Epidermal melanocyte (primary cell): ENCODE results near the gene NDUFAF4.
A peak's percentile ranks its signal among the peaks of the same experiment; 100 is the strongest.
"Not testable (repeated sequence)": the region's sequence is repeated elsewhere in the genome, so short reads cannot be mapped to it uniquely, and the experiment has no call there.

Experiments used
- DNase-seq: peaks from one replicate; pipeline ENCODE4 v3.0.0; 2011; ENCODE audit warnings: low spot score; ENCODE audit not compliant: insufficient read length

Gene NDUFAF4

GRCh38 chr6:96899451-96899998 is 1.8 kb upstream of the NDUFAF4 start:
- no peak for DNase-seq

DNA sequence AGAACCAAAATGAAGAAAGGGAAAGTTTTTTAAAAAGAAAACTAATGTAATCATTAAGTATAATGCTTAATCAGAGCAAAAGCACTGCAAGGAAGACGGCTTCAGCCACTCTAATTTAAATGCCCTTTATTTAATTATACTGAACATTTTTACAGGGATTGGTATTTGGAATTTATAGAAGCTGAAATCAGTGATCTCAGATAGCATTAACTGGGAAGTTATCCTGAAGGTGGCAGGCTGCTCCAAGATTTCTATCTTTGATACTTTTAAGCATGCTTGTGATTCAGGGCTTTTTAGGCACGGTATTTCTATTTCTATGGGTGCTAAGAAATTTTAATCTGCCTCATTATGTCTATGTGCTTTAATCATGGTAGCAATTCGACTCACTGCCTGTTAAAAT is 1.3 kb upstream of the NDUFAF4 start:
- peak; percentile 34 for DNase-seq

DNA sequence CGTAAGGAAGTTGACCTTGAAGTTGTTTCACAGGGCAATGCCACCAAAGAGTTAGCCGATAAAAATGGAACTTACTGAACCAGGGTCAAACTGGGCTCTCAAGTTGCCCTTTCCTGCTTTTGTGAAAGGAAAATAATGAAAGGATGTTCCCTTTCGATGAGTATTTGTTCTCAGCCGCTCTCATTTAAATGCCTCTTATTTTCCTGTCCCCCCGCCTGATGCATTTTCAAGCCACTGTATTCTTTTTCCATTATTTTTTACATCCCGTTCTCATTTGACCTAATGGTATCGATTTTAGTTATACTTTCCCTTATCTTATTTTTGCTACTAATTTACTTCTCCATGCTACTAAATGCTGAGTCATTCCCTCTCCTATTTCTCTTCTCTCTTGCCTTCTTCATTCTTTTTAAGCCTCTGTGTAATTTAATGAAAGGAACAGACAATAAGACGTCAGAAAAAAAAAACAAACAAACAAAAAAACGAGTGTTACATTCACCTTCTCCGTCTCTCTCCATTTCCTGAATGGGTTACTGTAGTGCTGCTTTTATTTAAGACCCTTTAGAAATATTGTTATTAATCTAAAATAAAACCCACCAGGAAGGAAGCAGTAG is 655 bp upstream of the NDUFAF4 start:
- DNase-seq = no peak

- no peak for DNase-seq
Observed at GRCh38 chr6:96889146-96889545, 8.5 kb downstream of the NDUFAF4 start.

DNA sequence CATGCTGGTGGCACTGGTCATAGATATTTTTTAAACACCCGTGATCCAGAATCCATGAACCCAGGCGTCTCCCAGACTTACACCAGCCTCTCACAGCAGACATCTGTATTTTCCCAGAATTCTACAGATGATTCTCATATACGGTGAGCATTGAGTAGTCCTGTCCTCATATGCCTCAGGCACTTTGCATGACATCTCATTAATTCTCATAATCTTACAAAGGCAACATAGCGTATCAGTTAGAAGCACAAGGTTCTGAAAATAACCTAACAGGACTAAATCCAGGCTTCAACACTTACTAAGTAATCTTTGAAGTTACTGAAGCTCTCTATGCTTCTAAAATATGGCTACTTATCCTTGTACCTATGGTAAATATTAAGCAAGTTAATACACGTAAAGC is 8.9 kb downstream of the NDUFAF4 start:
- no peak for DNase-seq

DNA sequence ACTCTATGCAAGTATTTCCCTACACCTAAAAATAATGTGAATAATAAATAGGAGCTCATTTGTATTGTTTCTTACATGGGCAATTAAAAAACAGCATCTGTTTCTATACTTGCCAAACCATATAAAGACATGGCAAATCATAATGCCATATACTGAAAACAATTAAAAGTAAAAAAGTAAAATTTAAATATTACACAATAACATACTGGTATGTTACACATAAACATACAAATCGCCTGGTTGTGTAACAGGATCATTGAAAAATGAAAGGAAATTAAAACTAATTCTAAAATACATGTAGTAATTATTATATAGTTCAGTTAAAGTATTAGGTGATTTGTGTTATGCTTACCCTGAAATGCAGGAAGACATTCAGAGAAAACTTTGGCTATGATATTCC is 11.2 kb downstream of the NDUFAF4 start:
- no peak for DNase-seq

GRCh38 chr6:96885187-96885631 is 12.5 kb downstream of the NDUFAF4 start:
- DNase-seq = not testable (repeated sequence)

GRCh38 chr6:96878143-96878542 is 19.5 kb downstream of the NDUFAF4 start:
- no peak for DNase-seq

DNA sequence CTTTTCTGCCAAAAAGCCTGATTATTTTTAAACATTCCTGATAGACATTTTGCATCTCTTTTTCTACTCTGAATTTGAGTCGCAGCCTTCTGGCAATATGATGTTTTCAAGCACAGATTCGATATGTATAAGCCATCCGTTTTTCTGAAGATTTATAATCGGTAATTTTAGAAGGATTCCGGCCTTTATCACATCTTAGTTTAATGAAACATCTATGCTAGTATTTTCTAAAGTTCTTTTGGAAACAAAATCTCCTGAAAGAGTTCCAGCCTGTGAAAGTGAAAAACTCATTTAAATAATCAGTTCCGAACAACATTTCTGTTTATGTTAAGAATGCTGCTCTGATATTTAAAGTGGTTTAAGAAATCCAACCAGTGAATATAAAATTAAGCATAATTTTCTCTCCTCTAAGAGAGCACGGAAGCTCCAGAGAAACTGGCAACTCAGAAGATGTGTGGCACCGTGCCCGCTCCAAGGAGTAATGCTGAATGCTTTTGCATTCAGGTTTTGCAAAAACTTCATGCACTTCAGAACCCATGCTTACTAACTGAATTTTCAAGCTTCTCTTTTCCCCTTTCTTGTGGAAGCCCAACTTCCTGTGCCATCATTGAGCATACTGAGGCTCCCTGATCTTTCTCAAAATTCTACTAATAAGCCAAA is 20.7 kb downstream of the NDUFAF4 start:
- DNase-seq = no peak

DNA sequence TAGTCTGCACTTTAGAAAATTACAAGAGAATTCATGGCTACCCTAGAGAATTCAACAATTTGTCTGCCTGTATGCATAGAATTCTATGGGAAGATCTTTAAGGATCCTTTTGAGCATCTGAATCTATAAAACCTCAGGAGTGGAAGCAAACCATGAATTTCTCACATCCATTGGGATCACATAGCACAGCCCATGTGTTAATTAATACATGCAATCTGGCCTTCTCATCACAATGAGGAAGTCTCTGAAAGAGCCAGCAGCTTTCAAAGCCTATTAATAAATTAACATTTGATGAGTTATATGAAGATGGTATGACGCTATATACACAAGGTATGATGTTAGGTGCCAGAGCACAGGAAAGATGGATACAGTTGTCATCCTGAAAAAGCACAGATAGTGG is 24.7 kb downstream of the NDUFAF4 start:
- no peak for DNase-seq

GRCh38 chr6:96865055-96865405 is 32.7 kb downstream of the NDUFAF4 start:
- DNase-seq = no peak

GRCh38 chr6:96864216-96865054 is 33.3 kb downstream of the NDUFAF4 start:
- DNase-seq = no peak

GRCh38 chr6:96862560-96862959 is 35.1 kb downstream of the NDUFAF4 start:
- DNase-seq = no peak

- DNase-seq = no peak
Observed at GRCh38 chr6:96861588-96861987, 36.1 kb downstream of the NDUFAF4 start.

DNA sequence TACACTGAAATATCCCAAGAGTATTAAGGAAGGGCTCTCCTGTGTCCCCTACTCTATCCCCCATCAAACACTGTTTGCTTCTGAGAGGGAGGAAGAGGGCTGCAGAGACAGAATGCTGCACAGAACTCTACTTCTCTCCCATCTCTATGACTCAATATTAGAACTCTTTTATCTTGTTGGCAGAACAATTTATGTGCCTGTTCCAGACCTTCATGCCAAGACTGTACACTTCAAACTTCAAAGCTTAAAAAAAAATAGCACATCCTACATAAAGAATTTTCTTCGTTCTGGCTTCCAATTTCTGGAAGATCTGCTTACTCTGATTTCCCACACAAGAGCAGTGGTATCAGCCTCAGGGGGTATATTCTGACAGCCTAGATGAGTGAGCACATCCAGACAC is 40.8 kb downstream of the NDUFAF4 start:
- no peak for DNase-seq

GRCh38 chr6:96853083-96853482 is 44.6 kb downstream of the NDUFAF4 start:
- no peak for DNase-seq

DNA sequence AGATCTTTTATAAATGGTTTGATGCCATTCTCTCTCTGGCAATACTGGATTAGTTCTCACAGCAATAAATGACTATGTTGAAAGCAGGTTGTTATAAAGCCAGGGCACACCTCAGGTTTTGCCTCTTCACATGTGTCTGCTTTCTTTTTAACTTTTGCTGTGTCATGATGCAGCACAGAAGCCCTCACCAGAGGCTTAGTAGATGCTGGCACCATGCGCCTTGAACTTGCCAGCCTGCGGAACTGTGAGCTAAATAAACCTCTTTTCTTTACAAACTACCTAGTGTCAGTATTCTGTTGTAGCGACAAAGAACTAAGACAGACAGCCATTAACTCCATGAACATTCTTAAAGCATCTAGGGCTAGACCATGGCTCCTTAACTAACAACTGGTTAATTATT is 45.1 kb downstream of the NDUFAF4 start:
- no peak for DNase-seq

DNA sequence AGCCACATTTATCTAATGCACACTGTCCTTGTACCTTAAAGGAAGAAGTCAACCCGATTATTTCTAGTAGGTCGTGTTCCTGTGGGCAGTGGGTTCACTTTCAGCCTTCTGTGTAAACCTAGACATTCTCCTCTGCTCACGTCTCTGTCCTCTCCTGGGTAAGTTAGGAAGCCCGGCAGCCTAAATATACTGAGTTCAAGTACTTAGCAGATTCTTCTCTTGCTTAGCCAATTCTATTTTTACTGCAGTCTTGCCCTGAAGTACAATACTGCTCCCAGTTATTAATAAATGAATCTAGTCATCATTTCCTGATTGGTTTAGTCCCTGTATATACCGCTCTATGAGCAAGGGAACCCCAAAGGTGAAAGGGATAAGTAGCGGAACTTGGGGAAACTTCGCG is 45.8 kb downstream of the NDUFAF4 start:
- no peak for DNase-seq

- no peak for DNase-seq
Observed at GRCh38 chr6:96849615-96850014, 48.1 kb downstream of the NDUFAF4 start.

GRCh38 chr6:96844530-96844929 is 53.2 kb downstream of the NDUFAF4 start:
- no peak for DNase-seq

- no peak for DNase-seq
Observed at GRCh38 chr6:96841345-96841744, 56.3 kb downstream of the NDUFAF4 start.
